Activated naive CD8-positive, alpha-beta T cell treated with anti-CD3 and anti-CD28 coated beads, Interleukin-2, amount 50 U/mL, for 16 hours (primary cell): ENCODE measurements around the gene SLC25A22.

Experiments
- DNase-seq: peaks from one replicate; pipeline ENCODE4 v3.0.0-alpha.2; 2020; ENCODE audit warnings: low read depth, low spot score

SLC25A22 gene

DNA sequence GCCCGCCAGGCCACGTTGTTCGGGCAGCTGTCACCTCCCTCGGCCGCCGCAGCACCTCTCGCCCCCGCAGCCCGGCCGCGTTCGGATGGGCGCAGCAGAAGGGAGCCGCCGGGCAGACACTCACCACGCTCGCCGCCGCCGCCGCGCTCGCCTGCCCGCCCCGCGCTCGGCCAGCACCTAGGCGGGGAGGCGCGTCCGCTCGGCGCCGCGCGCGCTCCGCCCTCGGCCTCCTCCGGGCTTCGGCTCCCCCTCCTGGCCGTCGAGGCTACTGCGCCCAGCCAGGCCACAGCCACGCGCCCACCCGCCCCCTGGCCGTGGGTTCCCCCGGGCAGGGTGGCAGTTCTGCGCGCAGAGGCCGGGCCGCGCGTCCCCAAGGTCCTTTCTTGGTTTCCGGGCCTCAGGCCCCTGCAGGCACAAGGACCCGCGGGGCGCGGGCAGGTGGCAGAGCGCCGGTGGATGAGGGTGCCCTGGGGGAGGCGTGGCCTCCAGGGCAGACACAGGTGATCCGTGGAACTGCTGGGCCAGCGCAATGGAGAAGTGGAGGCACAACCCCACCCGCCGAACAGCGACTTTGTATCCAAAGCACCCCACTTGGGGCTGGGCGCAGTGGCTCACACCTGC lies at the start of gene SLC25A22:
TSS of gene SLC25A22 (minus strand) at position 189 of the 621 bp plus-strand sequence. CDS start 3,275 bp downstream, outside the sequence.
- peak; percentile 67 for DNase-seq

- DNase-seq, result no peak
These were observed 49.8 kb upstream of the SLC25A22 start for GRCh38 chr11:847876-848275.

GRCh38 chr11:846496-847098 lies 48.5 kb upstream of the SLC25A22 start:
- no peak for DNase-seq

DNA sequence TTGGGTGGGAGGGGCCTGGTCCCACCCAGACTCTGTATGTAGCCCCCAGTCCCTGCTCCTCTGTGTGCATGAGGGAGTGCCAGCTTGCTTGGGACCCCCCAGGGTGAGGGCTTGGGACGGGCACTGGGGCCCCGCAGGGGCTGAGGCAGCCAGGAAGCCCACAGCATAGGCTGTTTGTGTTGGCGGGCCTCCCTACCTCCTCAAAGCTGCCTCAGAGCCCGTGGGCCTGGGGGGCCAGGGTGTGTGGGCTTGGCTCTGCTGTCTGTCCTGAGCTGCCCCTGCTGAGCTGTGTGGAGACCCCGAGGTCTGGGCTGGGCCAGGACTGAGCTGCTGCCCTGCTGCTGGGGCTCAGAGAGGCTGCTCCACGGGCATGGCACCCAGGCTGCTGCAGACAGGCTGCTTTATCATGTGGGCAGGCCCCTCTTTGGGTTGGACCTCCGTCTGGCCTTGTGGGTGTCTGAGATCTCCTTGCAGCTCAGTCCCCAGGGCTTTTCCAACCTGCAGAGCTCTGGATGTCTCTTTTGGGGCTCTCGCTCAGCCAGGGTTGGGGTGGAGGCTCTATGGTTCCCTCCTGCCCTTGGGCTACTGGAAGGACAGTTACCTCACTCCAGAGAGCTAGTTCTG lies 47.9 kb upstream of the SLC25A22 start:
- no peak for DNase-seq

- DNase-seq, result no peak
These were observed 46.9 kb upstream of the SLC25A22 start for GRCh38 chr11:844693-845644.

GRCh38 chr11:843818-844692 lies 46.0 kb upstream of the SLC25A22 start:
- DNase-seq, result no peak

DNA sequence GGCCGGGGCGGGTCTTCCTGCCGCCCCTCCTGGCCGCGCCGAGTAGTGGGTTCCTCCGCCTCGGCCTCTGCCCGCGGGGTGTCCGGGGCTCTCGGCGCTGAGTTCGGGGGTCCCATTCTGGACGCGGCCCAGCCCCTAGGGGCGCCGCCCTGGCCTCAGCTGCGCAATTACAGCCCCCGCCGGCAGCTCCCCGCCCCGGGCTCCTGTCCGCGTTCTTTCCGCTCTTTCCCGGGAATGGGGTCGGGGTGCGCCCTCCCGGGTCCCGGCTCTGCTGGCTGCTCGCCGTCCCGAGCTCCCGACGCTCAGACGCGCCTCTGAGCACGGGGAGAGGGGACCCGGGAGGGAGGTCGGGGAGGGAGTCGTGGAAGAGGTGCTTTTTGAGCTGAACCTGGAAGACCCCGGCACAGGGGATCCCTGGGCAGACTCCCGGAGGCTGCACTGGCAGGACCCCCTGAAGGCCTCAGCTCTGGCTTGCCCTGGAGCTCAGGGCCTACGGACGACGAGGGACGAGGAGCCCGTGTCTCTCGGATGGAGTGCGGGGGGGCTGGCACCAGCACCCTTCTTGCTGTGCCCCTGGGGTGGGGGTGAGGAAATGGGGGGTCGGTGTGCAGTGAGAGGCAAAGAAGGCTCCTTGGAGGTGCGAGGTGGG lies 45.1 kb upstream of the SLC25A22 start:
- DNase-seq, result no peak

DNA sequence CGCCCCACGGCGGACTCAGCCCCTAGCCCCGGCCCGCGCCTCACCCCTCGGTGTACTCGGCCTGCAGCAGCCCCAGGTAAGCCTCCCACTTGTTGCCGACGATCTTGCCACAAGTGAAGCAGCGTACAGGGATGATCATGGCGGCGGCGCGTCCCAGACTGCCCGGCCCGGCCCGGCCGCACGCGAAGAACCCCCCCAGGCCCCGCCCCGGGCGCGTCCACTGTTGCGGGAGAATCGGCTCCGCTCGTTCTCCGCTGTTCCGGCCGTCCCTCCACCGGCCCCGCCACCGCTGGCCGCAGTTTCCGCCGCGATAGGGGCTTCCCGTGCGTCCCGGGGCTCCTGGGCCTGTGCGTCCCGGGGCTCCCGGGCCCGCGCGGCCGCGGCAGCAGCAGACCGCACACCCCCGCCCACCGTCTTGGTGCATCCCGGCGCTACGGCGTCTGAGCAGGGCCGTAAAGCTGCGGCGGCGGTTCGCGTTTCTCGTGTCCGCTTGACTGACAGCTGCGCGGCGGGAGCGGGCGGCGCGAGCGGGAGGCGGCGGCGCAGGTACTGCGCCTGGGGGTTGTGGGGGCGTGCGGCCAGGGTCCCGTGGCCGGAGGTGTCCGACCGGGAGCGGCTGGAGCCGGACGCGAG lies 44.4 kb upstream of the SLC25A22 start, which contains the start of the genes POLR2L and TSPAN4:
TSS of gene POLR2L (minus strand) at position 160 of the 633 bp plus-strand sequence. CDS start at position 139, 21 bp downstream.
TSS of gene TSPAN4 (plus strand) at position 483 of the 633 bp plus-strand sequence. CDS start 7,453 bp downstream, outside the sequence.
- peak; percentile 79 for DNase-seq

- no peak for DNase-seq
These were observed 43.9 kb upstream of the SLC25A22 start for GRCh38 chr11:841981-842369.

DNA sequence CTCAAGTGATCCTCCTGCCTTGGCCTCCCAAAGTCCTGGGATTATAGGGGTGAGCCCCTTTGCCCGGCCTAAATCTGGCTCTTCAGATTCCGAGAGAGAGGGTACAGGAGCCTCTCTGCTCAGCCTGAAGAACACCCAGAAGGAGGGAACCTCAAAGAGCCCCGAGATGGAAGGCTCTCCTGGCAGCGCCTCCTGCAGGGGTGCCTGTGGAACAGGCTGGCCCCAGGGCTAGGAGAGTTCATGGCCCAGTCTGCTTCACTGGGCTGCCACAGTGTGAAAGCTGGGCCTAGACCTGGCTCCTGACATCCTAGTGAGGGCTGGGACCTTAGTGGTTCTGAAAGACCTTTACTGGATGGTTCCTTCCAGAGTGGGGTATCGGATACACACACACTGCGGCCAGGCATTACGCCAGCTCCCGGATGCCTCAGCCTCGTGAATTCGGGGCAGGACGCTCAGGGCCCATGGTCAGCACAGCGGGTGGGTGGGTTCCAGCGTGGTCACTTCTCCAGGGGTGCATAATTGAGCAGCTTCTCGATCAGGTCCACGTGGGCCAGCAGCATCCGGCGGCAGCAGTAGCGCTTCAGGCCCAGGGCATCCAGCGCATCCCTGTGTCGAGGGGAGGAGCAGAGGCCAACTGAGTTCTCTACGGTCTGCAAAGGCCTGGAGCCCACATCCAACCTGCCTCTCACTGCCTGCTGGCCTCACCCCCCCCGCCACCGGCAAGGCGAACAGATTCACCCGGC lies 42.0 kb upstream of the SLC25A22 start:
- no peak for DNase-seq

GRCh38 chr11:839280-839623 lies 41.2 kb upstream of the SLC25A22 start:
- DNase-seq, result no peak

DNA sequence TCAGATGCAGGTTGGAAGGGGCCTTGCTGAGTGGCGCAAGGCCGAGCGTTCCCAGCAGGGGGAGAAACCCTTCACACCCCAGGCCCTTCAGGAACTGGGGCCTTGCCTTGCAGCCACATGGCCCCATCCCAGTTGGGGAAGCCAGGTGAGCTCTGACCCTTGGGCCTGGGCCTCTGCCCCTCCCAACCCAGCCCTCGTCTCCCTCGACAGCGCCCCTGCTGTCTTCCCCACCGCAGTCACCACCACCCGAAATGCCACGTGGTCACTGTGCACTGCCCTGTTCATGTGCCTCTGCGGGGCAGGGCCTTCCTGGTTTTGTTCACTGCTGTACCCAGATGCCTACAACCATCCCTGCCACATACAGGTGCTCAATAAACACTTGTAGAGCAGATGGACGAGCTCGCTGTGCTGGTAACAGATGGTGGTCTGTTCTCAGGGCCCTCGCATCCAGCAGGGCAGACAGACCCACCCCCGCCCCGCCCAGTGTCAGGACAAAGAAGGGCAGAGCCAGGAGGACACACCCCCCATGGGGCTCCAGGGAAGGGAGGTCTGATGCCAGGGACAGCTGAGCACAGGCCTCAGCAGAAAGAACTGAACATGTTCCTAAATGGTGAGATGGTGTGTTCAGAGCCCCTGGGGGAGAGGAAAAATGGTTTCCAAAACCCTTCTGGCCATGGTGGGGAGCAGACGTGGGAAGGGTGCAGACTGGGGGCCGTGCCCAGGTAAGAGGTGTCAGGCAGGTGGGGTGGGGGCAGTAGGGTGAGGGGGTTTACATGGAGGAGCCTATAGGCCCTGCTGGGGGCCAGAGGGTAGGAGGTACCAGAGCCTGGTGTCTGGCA lies 40.6 kb upstream of the SLC25A22 start:
- DNase-seq, result no peak

- no peak for DNase-seq
These were observed 39.9 kb upstream of the SLC25A22 start for GRCh38 chr11:837990-838307.

DNA sequence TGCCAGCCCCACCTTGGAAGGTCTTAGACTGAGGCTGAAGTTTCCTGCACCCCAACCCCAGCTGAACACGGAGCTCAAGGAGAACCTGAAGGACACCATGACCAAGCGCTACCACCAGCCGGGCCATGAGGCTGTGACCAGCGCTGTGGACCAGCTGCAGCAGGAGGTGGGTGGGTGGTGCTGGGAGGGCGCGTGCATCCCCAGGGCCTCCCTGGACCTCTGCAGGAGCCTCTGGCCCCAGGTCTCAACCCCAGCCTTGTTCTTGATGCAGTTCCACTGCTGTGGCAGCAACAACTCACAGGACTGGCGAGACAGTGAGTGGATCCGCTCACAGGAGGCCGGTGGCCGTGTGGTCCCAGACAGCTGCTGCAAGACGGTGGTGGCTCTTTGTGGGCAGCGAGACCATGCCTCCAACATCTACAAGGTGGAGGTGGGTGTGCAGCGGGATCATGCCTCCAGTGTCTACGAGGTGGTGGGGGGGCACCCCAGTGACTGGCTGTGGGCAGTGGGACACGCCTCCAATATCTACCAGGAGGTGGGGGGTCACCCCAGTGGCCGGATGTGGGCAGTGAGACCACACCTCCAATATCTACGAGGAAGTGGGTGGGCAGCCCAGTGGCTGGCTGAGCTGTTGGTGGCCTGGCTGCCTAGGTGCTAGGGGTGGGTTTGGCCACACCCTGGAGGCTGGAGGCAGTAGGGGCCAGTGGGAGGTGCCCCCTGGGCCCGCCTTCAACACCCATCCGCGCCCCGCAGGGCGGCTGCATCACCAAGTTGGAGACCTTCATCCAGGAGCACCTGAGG lies 39.3 kb upstream of the SLC25A22 start:
- no peak for DNase-seq

GRCh38 chr11:836700-837099 lies 38.6 kb upstream of the SLC25A22 start:
- DNase-seq, result no peak

DNA sequence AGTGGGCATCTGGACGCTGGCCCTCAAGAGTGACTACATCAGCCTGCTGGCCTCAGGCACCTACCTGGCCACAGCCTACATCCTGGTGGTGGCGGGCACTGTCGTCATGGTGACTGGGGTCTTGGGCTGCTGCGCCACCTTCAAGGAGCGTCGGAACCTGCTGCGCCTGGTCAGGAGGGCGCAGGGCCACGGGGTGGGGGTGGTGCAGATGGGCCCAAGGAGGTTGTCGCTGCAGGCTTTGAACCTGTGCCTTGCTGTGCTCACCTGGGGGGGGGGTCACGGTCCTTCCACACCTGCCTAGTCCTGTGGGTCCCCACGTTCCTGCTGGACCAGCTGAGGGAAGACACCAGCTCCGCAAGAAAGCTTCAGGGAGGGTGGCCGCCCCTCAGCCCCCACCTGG lies 38.2 kb upstream of the SLC25A22 start:
- DNase-seq, result no peak
